Activated T-cell treated with anti-CD3 and anti-CD28 coated beads, Interleukin-2, amount 50 U/mL, for 48 hours (primary cell): Measurements from ENCODE around the gene EPG5.

Source experiments
- DNase-seq, 2 experiments: peaks; one replicate each; pipeline ENCODE4 v3.0.0-alpha.2; 2020

The EPG5 gene

DNA sequence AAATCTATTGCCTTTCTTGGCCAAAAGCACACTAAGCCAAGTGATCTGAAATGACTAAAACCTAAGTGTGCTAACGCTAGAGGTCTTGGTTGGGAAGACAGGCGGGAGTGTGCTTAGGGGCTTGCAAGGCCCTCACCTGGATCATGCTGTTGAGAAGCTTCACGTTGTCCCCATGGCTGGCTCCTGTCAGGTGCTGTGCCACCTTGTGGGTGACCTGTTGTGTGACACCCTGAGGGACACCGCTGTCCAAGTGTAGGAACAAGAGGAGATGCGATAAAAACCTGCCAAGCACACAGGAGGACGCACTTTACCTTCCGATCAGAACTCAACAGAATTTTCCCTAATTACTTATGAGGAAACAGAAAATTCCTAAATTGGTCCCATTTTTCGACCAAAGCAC lies 50.8 kb downstream of the EPG5 start:
- no peak for DNase-seq

DNA sequence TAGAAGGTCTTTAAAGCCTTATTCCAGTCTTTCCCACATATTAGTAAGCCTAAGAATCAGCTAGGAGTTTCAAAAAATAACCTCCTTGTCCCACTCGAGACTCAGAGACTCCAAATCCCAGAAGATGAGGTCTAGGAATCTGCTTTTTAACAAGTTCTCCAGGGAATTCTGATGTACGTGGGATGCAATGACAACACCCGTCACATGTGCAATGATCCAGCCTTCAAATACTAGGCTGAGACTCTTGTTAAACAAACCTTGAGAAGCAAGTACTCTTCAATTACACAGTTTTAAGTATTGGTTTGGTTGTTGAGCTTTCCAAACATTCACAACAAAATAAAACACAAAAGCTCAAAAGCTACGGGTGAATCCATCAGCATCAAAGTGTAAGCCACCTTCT lies 53.9 kb downstream of the EPG5 start:
- no peak for DNase-seq

DNA sequence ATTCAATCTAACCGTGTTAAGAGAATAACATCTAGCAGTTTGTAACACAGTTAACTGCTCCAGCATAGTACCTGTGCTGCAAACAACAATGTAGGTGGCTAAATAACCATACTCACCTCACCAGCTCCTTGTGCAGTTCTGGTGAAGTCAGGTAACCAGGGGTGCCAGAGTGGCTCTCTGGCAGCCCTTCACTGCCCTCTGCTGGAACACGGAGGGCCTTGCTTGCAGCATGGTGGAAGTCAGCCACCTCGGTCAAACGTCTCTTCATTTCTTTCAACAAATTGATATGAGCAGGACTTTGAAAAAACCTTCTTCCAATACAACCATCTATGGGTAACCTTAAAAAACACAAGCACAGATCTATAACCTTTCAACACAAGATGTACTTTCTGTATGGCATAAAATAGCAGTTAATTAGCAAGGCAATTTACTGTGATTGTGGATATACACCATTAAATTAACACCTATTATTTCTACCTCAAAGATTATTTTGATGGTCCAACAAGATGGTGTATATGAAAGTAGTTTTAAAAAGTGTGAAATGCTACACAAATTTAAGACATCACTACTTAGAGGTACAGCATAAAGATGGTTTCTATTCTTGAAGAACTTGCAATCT lies 56.6 kb downstream of the EPG5 start:
- DNase-seq: peak; percentile 66 to 74

DNA sequence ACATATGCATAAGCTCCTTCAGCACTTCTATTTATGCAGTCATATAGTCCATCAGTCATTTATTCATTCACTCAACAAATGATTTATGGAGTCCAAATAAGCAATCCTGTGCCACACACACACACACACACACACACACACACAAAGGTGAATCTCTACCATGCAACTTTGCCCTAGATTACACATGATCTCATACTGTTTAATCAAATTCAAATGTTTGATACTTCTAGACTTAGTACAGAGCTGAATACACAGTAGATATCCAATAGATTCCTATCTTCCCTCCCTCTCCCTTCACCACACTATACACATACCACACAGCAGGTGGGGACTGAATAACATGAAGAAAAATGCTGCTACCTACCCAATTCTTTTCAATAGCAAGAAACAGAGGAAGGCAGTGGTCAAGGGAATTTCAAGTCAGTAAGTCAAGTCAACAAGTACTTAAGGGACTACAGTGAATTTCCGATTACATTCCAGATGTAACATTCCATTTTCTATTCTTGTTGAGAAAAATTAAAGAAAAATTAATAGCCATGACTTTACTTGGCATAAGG lies 65.4 kb downstream of the EPG5 start:
- DNase-seq: no peak

DNA sequence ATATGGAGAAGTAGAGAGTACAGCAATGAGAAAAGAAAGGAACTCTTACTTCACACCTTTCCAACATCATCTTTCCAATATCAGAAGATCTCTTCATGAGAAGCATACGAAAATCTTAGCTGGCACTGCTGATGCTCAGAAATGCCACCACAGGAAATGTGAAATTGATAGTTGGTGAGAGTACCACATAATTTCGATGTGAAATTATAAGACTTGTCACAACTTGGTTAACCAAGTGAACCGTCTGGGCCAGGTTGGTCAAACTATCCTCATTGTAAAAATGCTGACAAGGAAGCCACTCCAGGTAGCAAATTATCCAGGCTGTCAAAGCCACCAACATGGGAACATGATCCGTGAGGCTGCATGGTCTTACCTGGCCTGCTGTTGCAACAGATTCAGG lies 66.5 kb downstream of the EPG5 start:
- no peak for DNase-seq

DNA sequence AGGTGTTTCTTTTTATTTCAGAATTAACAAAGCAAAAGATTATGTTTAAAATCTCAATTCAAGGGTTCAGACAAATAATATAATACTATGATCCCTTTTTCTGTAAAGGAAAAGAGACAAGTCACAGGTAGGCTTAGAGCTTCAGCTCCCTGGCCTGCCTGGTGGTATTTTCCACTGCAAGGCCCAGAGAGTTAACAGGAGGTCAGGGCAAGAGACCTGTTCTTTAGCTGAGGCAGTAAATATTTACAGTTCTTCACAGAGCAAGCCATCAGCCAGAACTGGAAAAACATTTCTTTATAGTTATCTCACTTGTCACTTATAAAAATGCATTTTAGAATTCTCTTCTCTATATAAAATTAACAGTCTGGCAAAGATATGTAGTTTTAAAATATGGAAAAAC lies 70.1 kb downstream of the EPG5 start:
- DNase-seq: no peak

DNA sequence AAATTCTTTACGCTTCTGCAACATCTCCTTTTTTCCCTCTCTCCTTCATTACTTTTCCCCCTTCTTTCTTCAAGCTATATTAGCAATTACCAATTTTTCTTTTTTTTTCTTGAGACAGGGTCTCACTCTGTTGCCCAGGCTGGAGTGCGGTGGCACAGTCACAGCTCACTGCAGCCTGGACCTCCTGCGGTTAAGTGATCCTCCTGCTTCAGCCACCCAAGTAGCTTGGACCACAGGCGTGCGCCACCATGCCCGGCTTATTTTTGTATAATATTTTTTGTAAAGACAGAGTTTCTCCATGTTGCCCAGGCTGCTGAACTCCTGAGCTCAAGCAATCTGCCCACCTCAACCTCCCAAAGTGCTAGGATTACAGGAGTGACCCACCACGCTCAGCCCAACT lies 70.7 kb downstream of the EPG5 start:
- no peak for DNase-seq

DNA sequence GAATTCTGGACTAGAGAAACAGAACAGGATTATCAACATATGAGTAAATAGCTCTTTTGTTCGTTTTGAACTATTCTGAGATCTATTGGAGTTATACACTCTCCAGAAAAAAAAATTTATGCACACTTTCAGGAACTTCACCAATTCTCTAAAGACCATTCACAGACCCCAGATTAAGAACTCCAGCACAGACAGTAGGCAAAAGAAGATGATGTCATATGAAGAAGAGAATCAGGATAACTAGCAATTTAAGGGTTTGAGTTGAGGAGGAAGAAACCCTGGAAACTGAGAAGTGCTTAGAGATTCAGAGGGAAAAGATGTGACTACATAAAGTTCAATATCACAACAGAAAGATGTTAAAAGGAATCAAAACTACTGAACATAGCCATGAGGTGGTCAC lies 71.8 kb downstream of the EPG5 start:
- no peak for DNase-seq

DNA sequence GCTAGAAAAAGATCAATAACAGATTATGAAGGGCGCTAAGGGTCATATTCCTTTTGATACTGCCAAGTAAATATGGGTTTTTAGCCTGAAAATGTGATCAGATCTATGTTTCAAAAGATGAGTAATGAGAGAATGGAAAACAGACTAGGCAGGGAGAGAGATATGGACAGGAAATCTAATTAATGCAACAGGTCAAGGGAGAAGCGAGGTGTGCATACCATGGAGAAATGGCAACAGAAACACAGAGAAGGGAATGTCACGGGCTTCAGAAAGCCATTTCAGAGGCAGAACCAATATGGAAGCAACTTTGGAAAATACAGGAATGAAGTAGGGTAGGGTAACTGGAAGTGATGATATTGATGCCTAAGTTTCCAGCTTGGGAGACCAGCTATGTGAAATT lies 72.3 kb downstream of the EPG5 start:
- DNase-seq: no peak

DNA sequence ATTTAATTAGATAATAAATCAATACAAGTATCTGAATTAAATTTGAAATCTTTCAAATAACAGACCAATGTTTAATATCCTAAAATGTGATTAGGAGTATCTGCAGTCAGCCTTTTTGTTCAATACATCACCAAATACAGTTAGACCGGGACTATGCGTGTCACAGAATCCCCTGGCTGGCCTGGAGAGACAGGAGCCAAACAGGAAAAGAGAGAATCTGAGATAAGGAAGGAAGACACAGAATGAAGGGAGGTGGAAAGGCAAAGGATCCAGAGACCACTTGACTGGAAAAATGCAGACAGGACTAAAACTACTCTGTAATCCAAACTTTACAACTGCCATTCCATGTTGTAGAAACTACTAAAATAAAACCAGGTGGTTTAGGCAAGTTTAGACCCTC lies 75.3 kb downstream of the EPG5 start:
- no peak for DNase-seq

DNA sequence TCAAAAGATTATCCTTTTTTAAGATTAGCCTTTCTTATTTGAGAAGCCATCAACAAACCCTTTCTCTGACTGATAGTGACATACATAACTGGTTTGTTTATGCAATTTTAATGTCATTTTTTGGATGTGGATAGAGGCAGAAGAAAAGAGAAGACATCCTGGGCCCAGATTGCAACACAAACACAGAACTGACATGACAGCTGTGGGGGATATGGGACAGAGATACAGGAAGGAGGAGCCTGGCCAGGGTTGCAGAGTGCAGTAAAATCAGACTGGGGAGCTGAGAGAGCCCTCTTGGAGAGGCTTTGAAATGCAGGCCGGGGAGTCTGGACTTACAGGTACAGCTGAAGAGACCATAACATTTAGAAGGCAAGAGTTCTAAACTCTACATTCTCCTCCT lies 76.5 kb downstream of the EPG5 start:
- DNase-seq: no peak

DNA sequence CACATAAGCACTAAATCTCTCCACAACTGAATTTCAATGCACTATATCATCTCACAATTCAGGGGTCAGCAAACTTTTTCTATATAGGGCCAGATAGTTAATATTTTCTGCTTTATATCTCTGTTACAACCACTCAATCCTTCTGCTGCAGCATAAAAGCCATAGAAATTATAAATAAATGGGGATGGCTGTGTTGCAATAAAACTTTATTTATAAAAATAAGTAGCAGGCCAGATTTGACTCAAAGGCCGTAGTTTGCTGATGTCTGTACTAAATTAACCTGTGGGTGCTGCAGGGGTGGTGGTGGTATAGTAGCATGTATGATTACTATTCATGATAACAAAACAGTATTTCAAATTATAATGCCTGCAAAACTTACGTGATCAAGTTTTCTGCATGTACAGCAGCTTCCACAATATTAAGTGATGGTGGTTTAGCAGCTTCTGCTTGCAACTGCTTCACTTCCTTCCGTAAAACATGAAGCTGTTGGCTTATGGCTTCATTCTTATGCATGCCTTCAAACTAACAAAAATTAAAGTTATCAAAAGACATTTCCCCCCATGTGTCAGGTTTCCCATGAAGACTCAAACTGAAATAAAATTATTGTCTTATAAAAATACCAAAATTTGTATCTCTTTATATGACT lies 77.6 kb downstream of the EPG5 start:
- DNase-seq: no peak

DNA sequence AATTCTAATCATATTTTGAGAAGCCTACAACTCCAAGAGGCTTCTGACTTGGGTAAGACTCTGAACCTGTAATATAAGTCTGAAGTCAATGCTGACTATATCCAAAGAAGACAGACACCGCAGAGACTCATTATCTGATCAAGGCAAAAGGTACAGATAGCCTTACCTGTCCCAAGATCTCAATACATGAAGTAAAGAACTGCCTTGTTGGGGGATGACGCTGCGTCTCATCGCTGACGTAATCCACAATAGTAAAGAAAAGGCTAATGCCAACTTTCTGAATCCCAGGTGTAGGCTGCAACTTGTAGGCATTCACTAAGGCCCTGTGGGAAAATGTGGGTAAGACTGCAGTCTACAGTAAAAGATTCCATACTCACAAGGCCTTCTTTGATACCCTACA lies 79.5 kb downstream of the EPG5 start:
- no peak for DNase-seq

DNA sequence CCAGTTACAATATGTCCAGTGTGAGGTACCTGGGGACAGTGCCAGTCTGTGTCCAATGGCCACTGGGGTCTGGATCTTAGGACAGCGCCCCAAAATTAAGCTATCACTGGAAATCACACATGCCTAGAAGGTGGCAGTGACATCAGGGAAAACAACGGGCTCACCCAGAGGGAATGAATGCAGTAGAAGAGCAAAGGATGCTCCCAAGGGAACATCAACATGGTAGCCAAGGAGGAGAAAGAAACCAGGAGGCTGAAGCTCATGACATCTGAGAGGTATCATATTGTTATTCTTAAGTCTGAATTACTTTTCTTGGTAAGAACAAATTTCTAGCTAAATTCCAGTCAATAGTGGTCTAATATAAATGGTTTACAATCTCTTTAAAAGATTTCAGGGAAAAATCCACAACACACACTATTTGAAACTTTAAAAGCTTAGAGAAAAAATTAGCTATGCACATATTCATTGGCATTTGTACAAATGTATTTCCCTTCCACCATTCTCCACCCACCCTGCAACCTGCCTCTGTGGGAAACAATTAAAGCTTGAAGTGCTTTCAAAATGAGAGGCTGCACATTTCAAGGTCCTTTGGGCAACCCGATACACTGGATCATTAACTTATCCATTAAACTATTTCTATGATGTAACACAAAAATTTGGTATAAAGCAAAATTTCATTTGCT lies 86.1 kb downstream of the EPG5 start:
- DNase-seq: no peak

DNA sequence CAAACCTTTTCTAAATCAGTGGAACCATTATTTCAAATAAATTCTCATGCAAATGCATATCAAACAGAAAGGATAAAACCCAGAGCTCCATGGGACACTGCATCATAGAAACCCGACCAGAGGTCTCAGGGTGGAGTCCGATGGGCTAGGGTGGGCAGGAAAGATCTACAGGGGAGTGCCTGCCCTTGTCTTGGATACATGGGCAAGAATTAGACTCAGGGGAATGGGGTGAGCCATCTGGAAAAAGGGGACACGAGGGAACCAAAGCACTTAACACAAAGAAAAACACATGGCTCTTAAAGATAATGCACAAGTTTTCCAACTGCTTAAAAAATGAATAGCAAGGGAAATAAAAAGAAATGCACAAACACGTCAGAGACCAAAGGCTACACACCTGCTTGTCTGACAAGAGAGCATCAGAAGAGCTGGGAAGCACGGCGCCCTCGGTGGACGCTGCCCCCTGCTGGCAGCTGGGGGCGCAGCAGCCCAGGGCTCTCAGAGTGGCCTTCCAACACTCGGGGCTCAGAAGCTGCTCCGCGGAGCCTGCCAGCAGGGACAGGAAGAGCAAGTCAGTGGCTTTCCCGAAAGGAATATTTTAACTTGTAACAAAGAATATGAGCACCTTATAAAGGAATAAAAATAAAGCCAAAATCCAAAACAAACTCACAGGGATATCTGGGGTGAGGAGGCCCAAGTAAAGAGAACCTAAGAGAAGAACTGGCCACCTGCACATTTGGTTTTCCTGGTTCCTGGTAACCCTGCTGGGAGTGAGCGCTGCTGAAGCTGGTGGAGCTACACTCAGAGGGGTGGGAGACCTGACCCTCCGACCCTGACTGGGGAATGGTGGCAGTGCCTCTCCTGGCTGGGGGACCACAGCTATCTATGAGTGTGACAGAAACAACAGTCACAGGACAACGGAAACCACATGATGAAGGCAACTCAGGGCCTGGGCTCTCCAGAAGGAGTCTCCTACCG lies 87.2 kb downstream of the EPG5 start:
- peak; percentile 87 for DNase-seq

DNA sequence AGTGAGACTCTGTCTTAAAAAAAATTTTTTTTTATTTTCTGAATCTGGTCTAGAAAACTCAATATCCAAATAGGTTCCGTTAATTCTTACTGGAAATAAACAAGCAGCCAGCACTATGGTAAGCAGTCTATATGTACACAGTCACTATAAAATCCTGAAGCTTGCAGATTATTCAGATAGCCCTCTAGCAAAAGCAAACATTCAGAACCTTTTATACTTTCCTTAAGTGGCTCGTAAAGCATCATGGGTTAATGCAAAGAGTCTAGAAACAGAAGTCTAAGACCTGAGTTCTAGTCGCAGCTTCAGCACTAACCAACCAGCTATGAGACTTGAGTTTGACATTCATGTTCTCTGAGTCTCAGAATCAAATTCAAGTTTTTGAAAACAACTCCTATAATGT lies 89.7 kb downstream of the EPG5 start:
- DNase-seq: no peak

DNA sequence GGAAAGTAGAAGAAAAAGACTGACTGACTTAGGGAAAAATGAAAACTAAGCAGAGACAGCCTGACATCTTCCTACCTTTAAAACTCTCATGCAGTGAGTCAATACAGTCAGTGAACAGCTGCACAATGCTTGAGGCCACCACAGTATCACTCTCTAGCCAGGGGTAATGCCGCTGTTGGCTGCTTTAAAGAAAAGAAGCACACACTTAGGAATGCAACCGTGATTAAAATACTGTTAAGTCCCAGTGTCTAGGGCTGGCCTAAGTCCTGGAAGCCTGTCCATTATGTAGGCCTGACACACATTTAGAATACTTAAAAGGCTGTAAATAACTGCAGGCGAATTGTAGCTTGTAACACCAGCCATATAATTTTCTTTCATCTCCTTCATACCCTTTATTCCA lies 91.0 kb downstream of the EPG5 start:
- DNase-seq: no peak

DNA sequence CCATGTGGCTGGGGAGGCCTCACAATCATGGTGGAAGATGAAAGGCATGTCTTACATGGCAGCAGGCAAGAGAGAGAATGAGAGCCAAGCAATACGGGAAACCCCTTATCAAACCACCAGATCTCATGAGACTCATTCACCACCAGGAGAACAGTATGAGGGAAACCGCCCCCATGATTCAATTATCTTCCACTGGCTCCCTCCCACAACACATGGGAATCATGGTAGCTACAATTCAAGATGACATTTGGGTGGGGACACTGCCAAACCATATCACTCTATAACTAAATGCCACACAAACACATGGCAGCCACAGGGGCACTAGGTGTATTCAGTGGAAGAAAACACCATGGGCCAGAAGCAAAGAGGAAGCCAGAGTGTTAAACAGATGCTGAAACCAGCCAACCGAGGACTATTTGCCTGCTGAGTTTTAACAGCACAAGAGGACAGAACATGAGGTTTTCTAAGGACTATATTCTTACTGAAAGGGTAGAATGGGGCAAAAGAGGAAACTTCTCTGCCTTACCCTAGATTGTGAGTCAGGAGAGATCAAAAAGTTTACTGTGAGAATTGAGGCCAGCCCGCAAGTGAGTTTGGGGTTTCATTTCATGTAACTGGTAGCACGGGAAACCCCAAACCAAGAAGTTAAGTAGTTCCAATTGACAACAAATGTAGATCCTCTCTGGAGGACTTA lies 92.5 kb downstream of the EPG5 start:
- peak; percentile 71 to 72 for DNase-seq

DNA sequence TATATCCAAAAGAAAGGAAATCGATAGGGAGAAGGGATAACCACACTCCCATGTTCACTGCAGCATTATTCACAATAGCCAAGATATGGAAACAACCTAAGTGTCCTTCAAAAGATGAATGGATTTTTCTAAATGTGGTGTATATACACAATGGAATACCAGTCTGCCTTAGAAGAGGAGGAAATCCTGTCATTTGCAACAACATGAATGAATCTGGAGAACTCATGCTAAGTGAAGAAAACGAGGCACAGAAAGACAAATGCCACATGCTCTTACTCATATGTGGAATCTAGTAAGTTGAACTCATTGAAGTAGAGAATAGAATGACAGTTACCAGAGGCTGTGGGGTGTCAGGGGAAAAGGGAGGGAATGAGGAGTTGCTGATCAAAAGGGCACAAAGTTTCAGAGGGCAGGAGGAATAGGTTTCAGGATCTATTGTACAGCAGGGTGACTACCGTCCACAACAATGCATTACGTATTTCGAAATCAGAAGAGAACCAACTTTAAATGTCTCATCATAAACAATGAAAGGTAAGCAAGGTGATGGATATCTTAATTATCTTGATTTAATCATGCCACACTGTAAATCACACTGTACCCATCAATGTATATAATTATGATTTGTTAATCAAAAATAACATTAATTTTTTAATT lies 95.6 kb downstream of the EPG5 start:
- DNase-seq: no peak

DNA sequence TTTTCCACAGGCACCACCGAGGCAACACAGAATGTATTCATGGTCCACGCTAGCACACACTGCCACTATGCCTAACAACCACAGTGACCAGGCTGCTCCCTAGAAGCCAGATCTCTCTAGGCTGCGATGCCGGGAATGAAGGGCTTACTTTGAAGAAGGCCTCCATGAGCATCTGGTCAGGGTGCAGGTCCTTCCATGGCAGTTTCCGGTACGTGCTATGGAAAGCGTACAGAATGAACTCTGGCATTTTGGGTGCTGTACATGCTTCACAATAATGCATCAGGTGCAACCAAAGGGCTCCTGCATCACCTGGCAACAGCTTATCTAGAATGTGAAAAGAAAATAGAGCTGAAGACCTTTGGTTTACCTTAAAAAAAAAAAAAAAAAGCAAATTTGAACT lies 96.7 kb downstream of the EPG5 start:
- no peak for DNase-seq

DNA sequence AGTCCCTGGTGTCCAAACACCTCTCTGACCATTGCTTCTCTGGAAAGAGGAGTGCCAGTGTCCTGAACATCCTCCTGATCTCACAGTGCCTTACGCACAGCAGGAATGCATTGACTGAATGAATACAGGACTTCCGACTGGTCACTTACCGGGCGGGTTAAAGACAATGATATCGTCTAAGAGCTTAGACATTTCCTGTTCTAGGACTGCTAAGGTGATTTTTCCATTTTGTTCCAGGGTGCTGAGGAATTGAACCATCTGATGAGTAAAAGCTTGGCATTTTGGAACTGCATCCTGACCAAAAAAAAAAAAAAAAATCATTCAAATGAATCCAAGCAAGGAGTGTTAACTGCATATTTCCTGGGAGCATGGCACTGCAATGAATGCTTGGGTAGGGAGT lies 101.7 kb downstream of the EPG5 start:
- DNase-seq: no peak

DNA sequence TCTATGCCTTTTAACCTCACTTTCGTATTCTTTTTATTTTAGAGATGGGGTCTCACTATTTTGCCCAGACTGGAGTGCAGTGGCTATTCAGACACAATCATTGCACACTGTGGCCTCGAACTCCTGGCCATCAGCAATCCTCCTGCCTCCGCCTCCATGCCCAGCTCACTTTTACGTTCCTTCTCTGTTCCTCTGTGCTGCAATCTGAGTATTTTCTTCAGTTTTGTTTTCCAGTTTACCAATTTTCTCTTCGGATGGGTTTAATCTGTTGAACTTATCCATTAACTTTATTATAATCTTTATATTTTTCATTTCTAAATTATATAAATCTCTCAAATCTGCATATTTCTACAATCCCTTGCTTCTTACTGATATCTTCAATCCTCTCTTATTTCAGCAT lies 103.0 kb downstream of the EPG5 start:
- DNase-seq: no peak
